NCI-H2196 (cell line): ENCODE measurements around the gene CXCL14.
A peak's percentile ranks its signal among the peaks of the same experiment; 100 is the strongest.

ENCODE experiments used
- DNase-seq: peaks from one replicate; lab custom pipeline; 2025; ENCODE audit not compliant: unreplicated experiment; lab: John Stamatoyannopoulos, UW

Gene CXCL14

DNA sequence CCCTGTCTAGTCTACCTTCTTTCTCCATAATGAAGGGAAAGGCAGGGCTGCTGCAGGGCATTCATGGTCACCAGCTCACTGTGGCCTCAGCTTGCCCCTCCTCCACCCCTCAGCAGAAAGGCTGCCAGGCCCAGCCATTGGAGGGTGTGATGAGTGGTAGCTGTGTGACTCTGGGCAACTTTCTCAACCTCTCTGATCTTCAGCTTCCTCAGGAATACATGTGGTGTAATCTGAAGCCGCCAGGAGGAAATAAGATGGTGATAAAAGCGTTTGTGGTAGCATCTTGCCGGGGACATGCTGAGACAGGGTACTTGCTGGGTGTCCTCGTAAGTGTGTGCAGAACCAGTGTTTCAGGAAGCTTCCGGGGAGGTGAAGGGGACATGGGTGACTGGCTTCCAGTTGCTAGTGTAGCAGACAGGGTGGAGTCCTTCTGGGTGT lies 9.8 kb downstream of the CXCL14 start:
- no peak for DNase-seq

DNA sequence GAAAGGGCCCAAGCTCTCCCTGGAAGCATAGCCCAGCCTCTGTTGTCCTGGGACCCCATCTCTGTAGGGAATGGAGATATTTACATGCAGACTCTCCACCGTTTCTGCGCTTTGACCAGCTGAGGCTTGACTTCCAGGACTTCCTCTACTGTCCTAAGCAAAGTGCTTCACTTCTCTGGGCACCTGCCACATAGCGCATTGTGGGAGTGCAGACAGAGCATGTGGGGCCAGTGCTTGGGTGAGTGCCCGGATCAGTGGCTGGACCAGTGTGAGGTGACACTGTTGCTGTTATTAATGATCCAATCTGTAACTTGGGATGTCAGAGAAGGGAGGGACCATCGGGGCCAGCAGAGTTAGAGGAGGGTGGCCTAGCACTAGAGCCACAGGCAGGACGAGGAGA lies 10.5 kb downstream of the CXCL14 start:
- peak; percentile 50 for DNase-seq

GRCh38 chr5:135567661-135568060 lies 11.1 kb downstream of the CXCL14 start:
- DNase-seq, result no peak

DNA sequence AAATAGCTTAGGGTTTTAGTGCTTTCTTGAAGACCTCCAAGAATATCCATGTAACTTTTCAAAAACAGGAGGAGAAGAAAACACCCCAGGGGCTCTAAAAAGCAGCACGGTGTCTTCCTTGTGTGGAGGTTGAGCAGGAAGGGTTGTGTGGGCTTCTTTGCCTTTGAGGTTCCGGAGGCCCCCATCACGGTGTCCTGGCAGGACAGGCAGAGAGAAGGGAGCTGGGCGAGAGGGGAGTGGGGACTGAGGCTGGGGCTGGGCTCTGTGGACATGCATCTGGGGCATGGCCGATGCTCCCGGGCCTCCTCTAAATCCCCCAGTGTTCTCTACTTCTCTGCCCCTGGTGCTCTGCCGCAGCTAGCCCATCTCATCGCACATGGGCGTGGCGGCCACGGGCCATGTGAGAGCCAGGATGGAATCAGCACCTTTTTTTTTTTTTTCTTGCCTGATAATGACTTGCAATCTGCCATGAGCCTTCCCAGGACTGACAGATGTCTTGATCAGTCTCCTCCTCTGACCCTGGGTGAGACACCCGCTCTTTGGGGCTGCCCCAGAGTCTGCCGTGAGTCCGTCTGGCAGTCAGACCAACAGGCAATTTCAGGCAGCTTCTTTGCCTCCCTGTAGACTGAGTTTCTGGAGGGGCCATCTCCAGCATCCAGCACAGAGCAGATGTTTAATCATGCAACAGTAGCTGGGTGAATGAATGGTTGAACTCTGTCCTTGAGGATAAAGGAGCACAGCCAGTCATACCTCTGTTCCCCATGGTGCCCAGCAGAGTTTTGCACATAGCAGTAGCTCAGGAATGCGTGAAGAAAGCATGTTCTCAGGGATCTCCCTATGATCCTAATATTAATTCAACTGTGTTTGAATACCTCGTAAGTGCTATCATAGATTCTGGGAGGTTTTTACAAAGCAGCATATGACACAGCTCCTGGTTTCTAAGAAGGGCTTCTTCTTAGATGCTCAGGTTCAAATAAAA lies 12.1 kb downstream of the CXCL14 start:
- DNase-seq, result no peak

GRCh38 chr5:135565725-135566421 lies 12.9 kb downstream of the CXCL14 start:
- peak; percentile 73 for DNase-seq

GRCh38 chr5:135565266-135565665 lies 13.5 kb downstream of the CXCL14 start:
- DNase-seq, result no peak

GRCh38 chr5:135564331-135564730 lies 14.5 kb downstream of the CXCL14 start:
- DNase-seq, result no peak

DNA sequence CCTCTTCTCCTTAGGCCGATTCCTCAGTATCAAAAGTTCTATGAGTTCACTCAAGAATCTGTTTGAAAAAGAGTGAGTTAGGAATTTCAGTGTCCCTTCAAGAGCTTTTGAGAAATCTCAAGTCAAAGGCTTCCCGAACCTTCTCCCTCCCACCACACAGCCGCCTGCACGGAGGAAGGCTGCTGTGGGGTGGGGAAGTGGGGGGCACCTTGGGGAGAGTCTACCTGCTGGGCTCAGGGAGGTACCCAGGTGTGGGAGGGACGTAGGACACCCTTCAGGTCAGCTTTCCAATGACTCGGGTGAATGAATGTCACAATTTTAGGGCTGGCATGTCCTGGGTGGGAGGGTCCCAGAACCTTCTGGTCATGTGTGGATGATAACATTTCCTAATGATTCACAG lies 17.5 kb downstream of the CXCL14 start:
- no peak for DNase-seq

DNA sequence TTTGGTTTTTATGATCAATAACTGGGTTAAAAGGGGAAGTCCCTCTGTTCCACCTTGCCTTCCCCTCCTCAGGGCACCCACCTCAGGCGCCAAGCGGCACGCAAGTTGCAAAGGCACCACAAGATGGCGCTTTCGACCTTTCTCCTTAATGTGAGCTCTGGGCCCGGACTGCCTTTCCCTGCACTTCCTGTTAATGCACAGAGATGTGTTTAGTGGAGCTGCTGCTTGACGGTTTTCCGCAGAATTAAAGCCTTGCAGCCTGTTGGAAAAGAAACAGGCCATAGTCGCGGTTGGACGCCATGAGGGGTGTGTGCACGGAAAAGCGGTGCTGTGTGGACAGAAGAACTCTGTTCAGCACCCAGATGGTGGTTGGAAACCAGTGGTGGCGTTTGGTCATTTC lies 17.9 kb downstream of the CXCL14 start:
- DNase-seq, result peak; percentile 93

- DNase-seq, result no peak
Measured at GRCh38 chr5:135559354-135559753, 19.4 kb downstream of the CXCL14 start.

DNA sequence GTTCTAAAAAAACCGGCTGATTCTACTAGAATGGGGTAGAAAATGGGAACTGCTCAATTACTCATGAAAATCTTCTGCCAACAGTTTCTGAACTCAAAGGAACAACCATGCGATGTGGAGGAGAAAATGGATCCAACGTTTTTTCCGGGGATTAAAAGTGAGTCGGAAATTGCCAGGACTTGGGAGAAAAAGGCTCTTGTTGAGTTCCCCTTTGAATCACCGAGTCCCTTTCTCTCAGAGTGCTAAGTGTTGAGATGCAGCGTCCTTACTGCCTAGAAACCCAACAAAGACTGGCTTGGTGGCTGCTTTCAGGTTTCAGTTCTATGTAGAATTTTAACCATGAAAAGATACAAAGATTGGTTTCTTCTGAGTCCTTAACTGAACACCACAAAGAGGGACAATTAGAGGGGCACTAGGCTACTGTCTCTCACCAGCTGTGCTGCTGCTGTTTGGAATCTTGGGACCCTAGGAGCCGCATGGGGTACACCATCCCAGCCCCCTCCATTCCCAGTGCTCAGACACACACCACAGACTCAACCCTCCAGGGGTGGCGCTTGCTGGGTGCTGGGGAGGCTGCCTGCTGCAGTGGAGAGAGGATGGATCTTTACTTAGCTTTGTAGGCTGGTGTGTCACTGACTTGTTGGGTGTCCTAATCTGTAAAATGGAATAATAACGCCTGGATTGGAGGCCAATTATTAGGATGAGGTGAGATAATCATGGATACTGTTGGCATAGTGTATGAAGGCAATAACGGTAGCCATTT lies 21.5 kb downstream of the CXCL14 start:
- DNase-seq, result no peak

- no peak for DNase-seq
Measured at GRCh38 chr5:135556620-135557019, 22.2 kb downstream of the CXCL14 start.

DNA sequence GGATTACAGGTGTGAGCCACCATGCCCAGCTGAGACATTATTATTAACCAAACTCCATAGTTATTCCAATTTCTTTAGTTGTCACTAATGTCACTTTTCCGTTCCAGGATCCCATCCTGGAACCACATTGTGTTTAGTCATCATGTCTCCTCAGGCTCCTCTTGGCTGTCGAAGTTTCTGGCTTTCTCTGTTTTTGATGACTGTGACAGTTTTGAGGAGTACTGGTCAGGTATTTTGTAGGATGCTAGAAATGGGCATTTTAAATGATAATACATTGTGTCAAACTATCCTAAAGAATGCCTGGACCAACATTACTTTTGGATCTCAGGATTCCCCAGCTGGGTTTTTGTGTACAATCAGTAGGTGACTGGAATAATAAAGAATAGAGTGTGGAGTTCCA lies 23.3 kb downstream of the CXCL14 start:
- no peak for DNase-seq

- DNase-seq, result peak; percentile 39
Measured at GRCh38 chr5:135553688-135554462, 24.9 kb downstream of the CXCL14 start.

DNA sequence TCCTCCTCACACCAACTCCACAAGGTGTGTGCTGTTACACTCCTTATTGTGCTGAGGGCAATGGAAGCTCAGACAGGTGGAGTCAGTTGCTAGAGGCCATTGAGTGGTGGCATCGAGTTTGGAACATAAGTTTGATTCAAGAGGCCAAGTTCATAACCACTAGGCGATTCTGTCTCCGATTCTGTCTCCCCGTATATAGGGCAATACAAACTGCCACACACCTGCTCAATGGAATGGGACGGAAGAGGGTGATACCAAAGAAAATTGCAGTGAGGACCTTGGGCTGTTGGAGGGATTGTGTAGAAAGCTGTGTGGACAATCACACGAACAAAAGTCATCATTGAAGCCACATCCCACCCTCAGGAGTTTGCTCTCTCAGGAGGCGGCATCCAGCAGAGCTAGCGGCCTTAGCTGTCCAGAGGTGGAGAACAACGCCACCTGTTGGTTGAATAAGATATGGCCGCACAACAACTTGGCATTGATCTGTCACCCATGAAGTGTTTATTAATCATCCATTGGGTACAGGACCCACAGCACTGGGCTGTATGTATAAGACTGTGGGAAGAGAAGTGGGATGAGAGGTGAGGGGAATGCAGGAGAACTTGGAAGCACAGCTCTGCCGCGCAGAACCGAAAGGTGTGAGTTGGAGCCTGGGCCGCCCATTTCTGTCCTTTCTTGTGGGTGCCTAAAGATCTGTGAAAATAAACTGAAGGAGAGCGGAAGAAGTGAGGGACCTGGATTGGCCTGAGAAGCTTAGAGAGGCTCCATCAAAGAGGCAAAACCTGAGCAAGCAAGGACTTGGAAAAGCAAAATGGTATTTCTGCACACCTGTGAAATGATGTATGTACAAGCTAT lies 27.0 kb downstream of the CXCL14 start:
- DNase-seq, result peak; percentile 79

GRCh38 chr5:135549413-135549812 lies 29.4 kb downstream of the CXCL14 start:
- DNase-seq, result no peak

DNA sequence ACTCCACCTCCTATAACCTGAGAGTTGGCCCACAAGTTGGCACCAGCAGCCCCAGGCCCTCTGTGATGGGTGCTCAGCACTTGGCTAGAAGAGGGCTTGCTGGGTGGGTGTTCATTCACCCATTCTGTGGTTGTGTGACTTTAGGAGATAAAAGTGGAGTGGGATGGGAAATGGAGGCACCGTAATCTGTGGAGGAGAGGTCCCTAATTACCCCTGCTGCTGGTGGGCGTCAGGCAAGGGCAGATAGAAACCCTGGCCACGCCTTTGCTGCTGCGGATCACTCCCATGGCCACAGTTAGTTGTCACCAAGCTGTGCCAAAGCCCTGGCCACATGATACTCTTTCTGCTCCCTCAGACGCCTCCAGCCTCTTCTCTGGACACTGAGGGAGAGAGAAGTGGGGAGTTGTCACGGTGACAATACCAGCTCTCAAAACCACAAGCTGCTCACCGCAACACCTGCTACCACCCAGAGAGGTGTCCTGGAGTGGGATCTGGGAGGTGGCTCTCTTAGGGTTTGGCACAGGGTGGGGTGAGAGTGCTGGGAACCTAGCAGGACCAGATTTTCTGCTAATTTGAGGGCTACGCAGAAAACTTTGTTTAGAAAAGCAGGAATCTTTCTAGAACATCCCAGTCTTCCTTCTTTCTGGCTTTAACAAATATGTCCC lies 31.1 kb downstream of the CXCL14 start:
- DNase-seq, result peak; percentile 63

GRCh38 chr5:135546912-135547311 lies 31.9 kb downstream of the CXCL14 start:
- DNase-seq, result no peak

DNA sequence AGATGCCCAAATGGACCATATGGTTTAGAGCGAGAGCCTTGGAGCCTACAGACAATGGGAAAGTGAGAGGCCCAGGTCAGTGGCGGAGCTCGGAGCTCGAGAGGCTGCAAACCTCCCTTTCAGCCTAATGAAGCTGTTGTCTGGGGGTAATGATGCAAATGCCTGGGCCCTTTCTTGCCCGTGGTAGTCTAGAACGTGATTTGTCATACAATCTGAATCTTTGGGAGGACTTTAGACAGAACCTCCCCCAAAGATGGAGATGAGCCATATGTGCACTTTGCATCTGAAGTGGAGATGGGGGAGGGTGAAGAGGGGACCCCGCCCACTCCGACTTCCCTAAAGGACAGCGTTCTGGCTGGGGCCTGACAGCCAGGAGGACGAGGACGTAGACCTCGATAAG lies 32.7 kb downstream of the CXCL14 start:
- DNase-seq, result no peak
